Natural killer cell (primary cell): ENCODE data around the gene CAPN14. TPM values are rescaled to one million over a fixed set of nuclear protein-coding genes. Genes with fewer than 3 reads are reported as not detected.

Source experiments
- ATAC-seq, 3 donors: fragments of 150-1000 bp in 2 of 3; fragments of 200-7000 bp in 1 of 3; cut with Tn5 transposase; 1 replicate in 1 of 3; 2 replicates in 2 of 3; pipeline ENCODE4 v1.10.0; 2021; ENCODE audit warnings: mild to moderate bottlenecking in 2 of 3, moderate library complexity in 2 of 3
- DNase-seq, 2 donors: peaks; one replicate each; pipeline versions ENCODE4 v3.0.0 to v3.0.0-alpha.2; 2013 to 2021; ENCODE audit warnings: mixed read lengths in 1 of 2
- H3K27ac ChIP-seq: one replicate; pipeline ENCODE4 v1.5.1; 2013; ENCODE audit warnings: mild to moderate bottlenecking, low read length
- H3K27me3 ChIP-seq: one replicate; pipeline ENCODE4 v1.6.1; 2013; ENCODE audit warnings: low read length; ENCODE audit not compliant: control insufficient read depth, insufficient read depth
- H3K36me3 ChIP-seq: one replicate; pipeline ENCODE4 v1.6.1; 2013; ENCODE audit warnings: low read length; ENCODE audit not compliant: control insufficient read depth, insufficient read depth
- H3K4me1 ChIP-seq: one replicate; pipeline ENCODE4 v1.6.1; 2013; ENCODE audit warnings: low read length; ENCODE audit not compliant: control insufficient read depth, insufficient read depth
- H3K4me3 ChIP-seq: one replicate; pipeline ENCODE4 v1.5.1; 2013; ENCODE audit warnings: low read length
- H3K9me3 ChIP-seq: one replicate; pipeline ENCODE4 v1.6.1; 2013; ENCODE audit warnings: low read length; ENCODE audit not compliant: control insufficient read depth, insufficient read depth
- H3K27ac Mint-ChIP-seq, 2 donors: one replicate each; pipeline ENCODE4 v1.8.0; 2022; ENCODE audit warnings: mild to moderate bottlenecking in 2 of 2, mixed read lengths in 2 of 2, moderate library complexity in 1 of 2
- H3K27me3 Mint-ChIP-seq, 2 donors: one replicate each; pipeline ENCODE4 v1.8.0; 2022; ENCODE audit warnings: low read depth in 2 of 2, mixed read lengths in 2 of 2
- H3K36me3 Mint-ChIP-seq: one replicate; pipeline ENCODE4 v1.8.0; 2022; ENCODE audit warnings: mixed read lengths
- H3K4me1 Mint-ChIP-seq, 2 donors: one replicate each; pipeline ENCODE4 v1.8.0; 2022; ENCODE audit warnings: mixed read lengths in 2 of 2
- H3K4me3 Mint-ChIP-seq: one replicate; pipeline ENCODE4 v1.8.0; 2022; ENCODE audit warnings: mild to moderate bottlenecking, moderate library complexity, mixed read lengths
- H3K9me3 Mint-ChIP-seq, 2 donors: one replicate each; pipeline ENCODE4 v1.8.0; 2022; ENCODE audit warnings: mixed read lengths in 2 of 2
- WGBS: methylation state at CpG from one replicate; pipeline ENCODE4 v1.1.7; 2013; ENCODE audit warnings: missing lambda C conversion rate; ENCODE audit not compliant: insufficient coverage; 5-methylcytosine and 5-hydroxymethylcytosine counted together
- intact Hi-C: fragments of 100-400 bp; cut with micrococcal nuclease; formaldehyde crosslinking; loops from one replicate; pipeline ENCODE4 v1.14.2; 2022
- total RNA-seq, 4 donors: library from RNA; stranded (reverse); fragments of 120-200 nt in 1 of 4; gene quantifications; one replicate each; pipeline versions ENCODE4 v1.2.3 to v1.2.4, GENCODE V29; 2013 to 2022
- TF ChIP-seq, protein P1 (sequence below): fragments of 200-600 bp; IDR thresholded peaks from one replicate; pipeline ENCODE4 v1.8.0; 2022; ENCODE audit warnings: antibody characterized with exemption

The CAPN14 gene
- total RNA-seq, 3 donors from 2014 or later (not counting 1 experiment from before 2014, with no cell fraction given), result 0.33 to 0.43 TPM; not detected in 1

DNA sequence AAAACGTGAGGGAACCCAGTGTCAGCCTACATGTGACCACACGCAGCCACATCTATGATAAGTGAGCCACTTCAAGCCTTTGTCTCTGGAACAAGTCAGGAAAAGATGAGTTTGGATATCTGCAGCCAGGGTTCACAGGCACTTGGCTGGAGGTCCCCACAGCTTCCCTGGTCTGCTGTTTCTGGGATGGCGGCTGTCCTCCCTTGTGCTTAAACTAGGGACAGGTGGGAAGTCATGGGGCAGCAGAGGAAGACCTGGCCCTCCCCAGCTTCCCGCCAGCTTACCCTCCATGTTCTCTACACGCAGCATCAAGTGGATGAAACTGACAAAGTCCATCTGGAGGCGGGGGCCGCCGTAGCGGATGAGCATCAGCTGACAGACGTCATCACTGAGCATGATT lies 40.6 kb downstream of the CAPN14 start:
- Mint-ChIP-seq H3K27ac (no peak overlapping the region), H3K4me3 (no peak overlapping the region), H3K4me1 (no peaks in the 10 kb centered on the region), H3K9me3 (no peaks in the 10 kb centered on the region), H3K27me3 (peaks cover 7 to 11% of the 10 kb centered on the region in 2 donors), H3K36me3 (no peaks in the 10 kb centered on the region)
- Histone ChIP-seq H3K27ac (no peak overlapping the region), H3K27me3 (no peaks in the 10 kb centered on the region), H3K4me3 (no peak overlapping the region), H3K36me3 (no peaks in the 10 kb centered on the region), H3K9me3 (no peaks in the 10 kb centered on the region), H3K4me1 (no peaks in the 10 kb centered on the region)
- DNase-seq (no peak), ATAC-seq (no peak)
- TF ChIP-seq, protein P1, sequence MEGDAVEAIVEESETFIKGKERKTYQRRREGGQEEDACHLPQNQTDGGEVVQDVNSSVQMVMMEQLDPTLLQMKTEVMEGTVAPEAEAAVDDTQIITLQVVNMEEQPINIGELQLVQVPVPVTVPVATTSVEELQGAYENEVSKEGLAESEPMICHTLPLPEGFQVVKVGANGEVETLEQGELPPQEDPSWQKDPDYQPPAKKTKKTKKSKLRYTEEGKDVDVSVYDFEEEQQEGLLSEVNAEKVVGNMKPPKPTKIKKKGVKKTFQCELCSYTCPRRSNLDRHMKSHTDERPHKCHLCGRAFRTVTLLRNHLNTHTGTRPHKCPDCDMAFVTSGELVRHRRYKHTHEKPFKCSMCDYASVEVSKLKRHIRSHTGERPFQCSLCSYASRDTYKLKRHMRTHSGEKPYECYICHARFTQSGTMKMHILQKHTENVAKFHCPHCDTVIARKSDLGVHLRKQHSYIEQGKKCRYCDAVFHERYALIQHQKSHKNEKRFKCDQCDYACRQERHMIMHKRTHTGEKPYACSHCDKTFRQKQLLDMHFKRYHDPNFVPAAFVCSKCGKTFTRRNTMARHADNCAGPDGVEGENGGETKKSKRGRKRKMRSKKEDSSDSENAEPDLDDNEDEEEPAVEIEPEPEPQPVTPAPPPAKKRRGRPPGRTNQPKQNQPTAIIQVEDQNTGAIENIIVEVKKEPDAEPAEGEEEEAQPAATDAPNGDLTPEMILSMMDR, result no peak
- 72% methylated on average over 10 of the region's 10 CpGs for WGBS
- intact Hi-C loops, result no loop called here

DNA sequence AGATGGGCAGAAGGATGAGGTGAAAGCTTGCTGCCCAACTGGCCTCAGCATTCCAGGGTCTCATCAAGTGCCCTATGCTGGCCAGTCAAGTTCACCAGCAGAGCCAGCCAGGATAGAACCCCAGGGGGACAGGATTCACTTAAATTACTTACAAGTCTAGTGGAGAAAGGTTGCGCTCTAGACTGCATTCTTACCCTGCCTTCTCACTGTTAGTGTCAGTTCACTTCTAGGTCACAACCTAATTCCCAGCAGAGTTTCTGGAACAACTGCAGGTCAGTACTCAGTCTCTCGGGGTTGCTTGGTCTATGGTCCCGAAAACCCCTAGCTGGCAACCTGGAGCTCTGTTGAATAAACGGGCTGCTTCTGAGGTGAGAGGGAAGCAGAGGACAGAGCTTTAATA lies 46.2 kb downstream of the CAPN14 start:
- H3K4me3 Mint-ChIP-seq, result no peak overlapping the region
- TF ChIP-seq, protein P1, result no peak
- no peaks in the 10 kb centered on the region for H3K4me1 ChIP-seq
- no peaks in the 10 kb centered on the region for H3K36me3 ChIP-seq
- ATAC-seq (no peak), DNase-seq (no peak)
- H3K27ac ChIP-seq, result no peak overlapping the region
- intact Hi-C loops, result loop anchor here (2.0 kb wide), 2 partner anchors 162 to 456 kb away; no protein-coding TSS in a partner anchor
- H3K4me3 ChIP-seq, result no peak overlapping the region
- H3K27me3 Mint-ChIP-seq, result peaks cover 7 to 8% of the 10 kb centered on the region in 2 donors
- WGBS, result 86% methylated on average over 4 of the region's 4 CpGs
- H3K4me1 Mint-ChIP-seq, result no peaks in the 10 kb centered on the region
- H3K9me3 Mint-ChIP-seq, result no peaks in the 10 kb centered on the region
- H3K36me3 Mint-ChIP-seq, result no peaks in the 10 kb centered on the region
- H3K27ac Mint-ChIP-seq, result no peak overlapping the region
- no peaks in the 10 kb centered on the region for H3K9me3 ChIP-seq
- no peaks in the 10 kb centered on the region for H3K27me3 ChIP-seq

DNA sequence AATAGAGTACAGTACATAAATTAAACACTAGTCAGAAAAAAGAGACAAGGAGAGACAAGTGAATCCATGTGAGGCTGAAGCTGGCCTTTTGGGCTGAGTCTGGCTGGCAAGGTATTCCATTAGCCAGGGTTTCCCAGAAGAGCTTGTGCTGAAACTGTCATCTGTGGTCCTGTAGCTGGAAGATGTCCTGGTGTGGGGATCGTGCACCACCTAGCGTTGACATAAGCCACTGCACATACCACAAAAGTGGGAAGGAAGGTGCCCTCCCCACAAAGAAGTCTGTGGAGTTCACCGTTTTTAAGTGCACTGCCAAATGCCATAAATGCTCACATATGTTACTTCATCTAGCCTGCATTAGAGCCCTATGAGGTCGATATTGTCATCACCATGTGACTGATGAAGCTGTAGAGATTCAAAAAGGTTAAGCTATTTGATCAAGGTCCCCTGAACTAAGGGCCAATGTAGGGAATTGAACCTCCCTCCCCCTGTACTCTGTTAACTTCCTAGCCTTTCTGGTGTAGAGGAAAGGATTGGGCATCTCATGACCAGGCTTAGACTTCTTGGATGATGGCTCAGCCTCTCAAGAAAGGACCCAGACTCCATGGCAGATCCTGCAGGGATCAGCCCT lies 47.1 kb downstream of the CAPN14 start:
- 0% methylated on average over 4 of the region's 4 CpGs for WGBS
- DNase-seq, result peak; percentile 24 to 72
- intact Hi-C loops, result loop anchor here (2.0 kb wide), 2 partner anchors 163 to 455 kb away; no protein-coding TSS in a partner anchor
- H3K9me3 ChIP-seq, result no peaks in the 10 kb centered on the region
- Mint-ChIP-seq H3K9me3 (no peaks in the 10 kb centered on the region), H3K27ac (no peak overlapping the region), H3K4me1 (peaks cover under 1% of the 10 kb centered on the region in 2 donors), H3K27me3 (peaks cover 7 to 8% of the 10 kb centered on the region in 2 donors), H3K36me3 (no peaks in the 10 kb centered on the region), H3K4me3 (no peak overlapping the region)
- TF ChIP-seq, protein P1, result peak; percentile 73
- no peaks in the 10 kb centered on the region for H3K4me1 ChIP-seq
- no peaks in the 10 kb centered on the region for H3K36me3 ChIP-seq
- no peak overlapping the region for H3K27ac ChIP-seq
- no peak overlapping the region for H3K4me3 ChIP-seq
- peak; percentile 61 to 95 (median 76) for ATAC-seq
- H3K27me3 ChIP-seq, result no peaks in the 10 kb centered on the region

DNA sequence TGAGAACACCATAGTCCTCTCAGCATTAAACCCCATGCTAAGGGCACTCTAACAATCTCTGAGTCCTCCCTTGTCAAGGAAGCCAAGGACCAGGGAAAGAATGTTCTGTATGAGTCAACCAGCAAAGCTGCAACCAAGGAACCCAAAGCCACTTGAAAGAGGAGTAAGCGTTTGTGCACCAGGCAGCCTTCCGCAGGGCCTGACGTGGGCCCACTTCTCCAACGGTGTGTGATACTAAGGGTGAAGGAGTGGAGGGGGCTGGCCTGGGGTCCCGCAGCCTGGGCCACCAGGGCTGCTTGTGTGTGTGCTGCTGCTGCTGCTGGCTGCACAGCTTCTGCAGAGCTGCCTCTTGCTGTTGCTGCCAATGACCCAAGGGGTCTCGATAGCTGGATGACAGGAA lies 49.0 kb downstream of the CAPN14 start:
- DNase-seq, result no peak
- H3K36me3 ChIP-seq, result no peaks in the 10 kb centered on the region
- H3K4me3 ChIP-seq, result no peak overlapping the region
- H3K27ac Mint-ChIP-seq, result no peak overlapping the region
- no peak for ATAC-seq
- intact Hi-C loops, result no loop called here
- no peaks in the 10 kb centered on the region for H3K9me3 ChIP-seq
- WGBS, result 72% methylated on average over 6 of the region's 6 CpGs
- peaks cover 8 to 11% of the 10 kb centered on the region in 2 donors for H3K27me3 Mint-ChIP-seq
- peaks cover 5 to 6% of the 10 kb centered on the region in 2 donors for H3K4me1 Mint-ChIP-seq
- TF ChIP-seq, protein P1, result no peak
- no peak overlapping the region for H3K4me3 Mint-ChIP-seq
- no peak overlapping the region for H3K27ac ChIP-seq
- no peaks in the 10 kb centered on the region for H3K36me3 Mint-ChIP-seq
- no peaks in the 10 kb centered on the region for H3K4me1 ChIP-seq
- H3K27me3 ChIP-seq, result no peaks in the 10 kb centered on the region
- no peaks in the 10 kb centered on the region for H3K9me3 Mint-ChIP-seq
